Keratinocyte (primary cell): ENCODE results near the gene NDUFB8. TPM values are rescaled to one million over a fixed set of nuclear protein-coding genes. Genes with fewer than 3 reads are reported as not detected.
A peak's percentile ranks its signal among the peaks of the same experiment; 100 is the strongest.

Experiments
- DNase-seq: peaks from one replicate; pipeline ENCODE4 v3.0.0-alpha.2; 2011; ENCODE audit warnings: low read depth, missing footprints, low spot score
- FAIRE-seq: peaks from 2 replicates; lab custom pipeline; 2011; peaks lifted over from hg19 to GRCh38; lab: Jason Lieb, UNC
- H2AFZ ChIP-seq: 2 replicates; pipeline ENCODE4 v1.6.0; 2012; ENCODE audit warnings: low read length, control low read depth, inconsistent platforms; ENCODE audit not compliant: control insufficient read depth
- H3K27ac ChIP-seq: 2 replicates; pipeline ENCODE4 v1.5.1; 2011; ENCODE audit warnings: low read length; ENCODE audit not compliant: control insufficient read depth, insufficient read depth
- H3K27me3 ChIP-seq: 3 replicates; pipeline ENCODE4 v1.6.0; 2011; ENCODE audit warnings: low read length; ENCODE audit not compliant: control insufficient read depth, insufficient read depth; ENCODE audit errors: extremely low read depth
- H3K36me3 ChIP-seq, 2 experiments: 2 replicates in 1 of 2; 3 replicates in 1 of 2; pipeline ENCODE4 v1.5.1; 2011; ENCODE audit warnings: low read length in 2 of 2, mild to moderate bottlenecking in 1 of 2; ENCODE audit not compliant: control insufficient read depth in 2 of 2, insufficient read depth in 2 of 2; ENCODE audit errors: extremely low read depth in 1 of 2
- H3K4me1 ChIP-seq: 3 replicates; pipeline ENCODE4 v1.5.1; 2011; ENCODE audit warnings: low read length; ENCODE audit not compliant: control insufficient read depth, insufficient read depth; ENCODE audit errors: extremely low read depth
- H3K4me2 ChIP-seq: 3 replicates; pipeline ENCODE4 v1.6.0; 2011; ENCODE audit warnings: low read depth, low read length; ENCODE audit not compliant: control insufficient read depth, insufficient read depth; ENCODE audit errors: extremely low read depth
- H3K4me3 ChIP-seq, 3 experiments: fragments of 200-600 bp in 1 of 3; sonication (generic) in 1 of 3; 2 replicates in 2 of 3; 3 replicates in 1 of 3; pipeline ENCODE4 v1.5.1; 2011 to 2016; ENCODE audit warnings: low read length in 3 of 3, mild to moderate bottlenecking in 3 of 3, control low read depth in 2 of 3, inconsistent platforms in 1 of 3, low read depth in 1 of 3, mixed read lengths in 1 of 3, mixed run types in 1 of 3, moderate library complexity in 1 of 3; ENCODE audit not compliant: control insufficient read depth in 2 of 3, insufficient read depth in 2 of 3; ENCODE audit errors: extremely low read depth in 1 of 3
- H3K79me2 ChIP-seq: 2 replicates; pipeline ENCODE4 v1.6.0; 2012; ENCODE audit warnings: low read length; ENCODE audit not compliant: control insufficient read depth, insufficient read depth
- H3K9ac ChIP-seq: 3 replicates; pipeline ENCODE4 v1.6.0; 2011; ENCODE audit warnings: low read length; ENCODE audit not compliant: control insufficient read depth, insufficient read depth; ENCODE audit errors: extremely low read depth
- H3K9me1 ChIP-seq: 3 replicates; pipeline ENCODE4 v1.6.0; 2011; ENCODE audit warnings: low read length; ENCODE audit not compliant: control insufficient read depth, insufficient read depth; ENCODE audit errors: extremely low read depth
- H3K9me3 ChIP-seq: 2 replicates; pipeline ENCODE4 v1.5.1; 2012; ENCODE audit warnings: low read depth, low read length; ENCODE audit not compliant: control insufficient read depth
- H4K20me1 ChIP-seq: 3 replicates; pipeline ENCODE4 v1.6.0; 2011; ENCODE audit warnings: low read length; ENCODE audit not compliant: control insufficient read depth, insufficient read depth; ENCODE audit errors: extremely low read depth
- CTCF ChIP-seq, 3 experiments: IDR thresholded peaks in 1 of 3; conservative IDR thresholded peaks in 1 of 3; optimal IDR thresholded peaks in 1 of 3; 2 replicates in 2 of 3; 3 replicates in 1 of 3; pipeline versions ENCODE3 to v1.5.1; 2011; ENCODE audit warnings: low read length in 3 of 3, mild to moderate bottlenecking in 3 of 3, moderate library complexity in 2 of 3, control low read depth in 1 of 3, inconsistent platforms in 1 of 3; ENCODE audit not compliant: insufficient read depth in 2 of 3; ENCODE audit errors: extremely low read depth in 1 of 3
- EZH2 ChIP-seq: IDR thresholded peaks from one replicate; pipeline ENCODE4 v1.6.1; 2012; ENCODE audit warnings: inconsistent platforms, mild to moderate bottlenecking, low read length, moderate library complexity
- dilution Hi-C: fragments of 300-500 bp; cut with MboI; formaldehyde crosslinking; loops from one replicate; pipeline ENCODE4 v1.7.0; 2020; ENCODE audit warnings: low sequenced_read_pairs; ENCODE audit not compliant: extremely low pct_ligation_motif_present
- polyA plus RNA-seq, 5 experiments: library from polyadenylated mRNA; depleted of rRNA in 3 of 5; stranded (reverse) in 3 of 5; stranded (forward) in 1 of 5; unstranded in 1 of 5; fragments of >200 nt; gene quantifications; 1 replicate in 1 of 5; 2 replicates in 3 of 5; 3 replicates in 1 of 5; pipeline versions ENCODE4 v1.2.1 to v1.2.3, GENCODE V29; 2011 to 2012; ENCODE audit warnings: missing spikeins in 2 of 5, low read depth in 1 of 5, low replicate concordance in 1 of 5

Gene NDUFB8
- polyA plus RNA-seq, 1 donor (not counting 4 experiments of a cell fraction or from before 2014, with no cell fraction given), result 178 TPM

GRCh38 chr10:100565206-100565985 is 35.7 kb upstream of the NDUFB8 start:
- no peak overlapping the region for H3K27ac ChIP-seq
- H3K79me2 ChIP-seq, result no peaks in the 10 kb centered on the region
- dilution Hi-C loops, result loop anchor here (25.0 kb wide), 1 partner anchor 322 kb away; no protein-coding TSS in a partner anchor
- H3K9ac ChIP-seq, result no peak overlapping the region
- H3K36me3 ChIP-seq, result no peaks in the 10 kb centered on the region
- FAIRE-seq (no peak), DNase-seq (no peak)
- H3K9me3 ChIP-seq, result no peaks in the 10 kb centered on the region
- no peak overlapping the region for H3K4me2 ChIP-seq
- no peak overlapping the region for H3K4me3 ChIP-seq
- H2AFZ ChIP-seq, result no peak overlapping the region
- peaks cover 3% of the 10 kb centered on the region for H3K4me1 ChIP-seq
- H4K20me1 ChIP-seq, result no peaks in the 10 kb centered on the region
- TF ChIP-seq EZH2 (no peak), CTCF (optimal IDR thresholded peaks at IDR 0.05 in 1 of 3, IDR thresholded peaks at IDR 0.05 in 1 of 3, conservative IDR thresholded peaks at IDR 0.05 in 1 of 3; ENCODE audit: extremely low read depth in 1 of 3, insufficient read depth in 2 of 3, low read length in 3 of 3) (no peak)
- H3K27me3 ChIP-seq, result peaks cover 75% of the 10 kb centered on the region
- H3K9me1 ChIP-seq, result no peaks in the 10 kb centered on the region

GRCh38 chr10:100562008-100562672 is 32.5 kb upstream of the NDUFB8 start:
- Histone ChIP-seq H3K4me3 (no peak overlapping the region), H4K20me1 (no peaks in the 10 kb centered on the region), H3K27me3 (peaks cover 47% of the 10 kb centered on the region), H3K79me2 (no peaks in the 10 kb centered on the region), H3K9ac (no peak overlapping the region), H3K9me1 (no peaks in the 10 kb centered on the region), H3K36me3 (peaks cover 3 to 5% of the 10 kb centered on the region in 2 experiments), H3K4me1 (peaks cover 3% of the 10 kb centered on the region), H2AFZ (no peak overlapping the region), H3K27ac (no peak overlapping the region), H3K4me2 (peak overlapping the region; percentile 10), H3K9me3 (no peaks in the 10 kb centered on the region)
- FAIRE-seq (peak; percentile 23), DNase-seq (peak; percentile 5)
- dilution Hi-C loops, result loop anchor here (25.0 kb wide), 1 partner anchor 325 kb away; no protein-coding TSS in a partner anchor
- TF ChIP-seq CTCF (optimal IDR thresholded peaks at IDR 0.05 in 1 of 3, IDR thresholded peaks at IDR 0.05 in 1 of 3, conservative IDR thresholded peaks at IDR 0.05 in 1 of 3; ENCODE audit: extremely low read depth in 1 of 3, insufficient read depth in 2 of 3, low read length in 3 of 3), result peak; percentile 93 to 100 (median 97)
- no peak for TF ChIP-seq EZH2
